HT1080 (cell line): ENCODE data around the gene LMO2. TPM values are rescaled to one million over a fixed set of nuclear protein-coding genes. Genes with fewer than 3 reads are reported as not detected.
"Not testable (repeated sequence)": the region's sequence is repeated elsewhere in the genome, so short reads cannot be mapped to it uniquely, and the experiment has no call there.

Experiments
- DNase-seq: peaks from one replicate; pipeline ENCODE4 v3.0.0-alpha.2; 2015; ENCODE audit warnings: low read depth
- total RNA-seq: library from RNA; depleted of rRNA; stranded (reverse); fragments of >200 nt; shearing (Covaris generic); gene quantifications from 2 replicates; pipeline ENCODE4 v1.2.3, GENCODE V29; 2014

The LMO2 gene
- total RNA-seq, 1 experiment from 2014 or later = 0.11 TPM

DNA sequence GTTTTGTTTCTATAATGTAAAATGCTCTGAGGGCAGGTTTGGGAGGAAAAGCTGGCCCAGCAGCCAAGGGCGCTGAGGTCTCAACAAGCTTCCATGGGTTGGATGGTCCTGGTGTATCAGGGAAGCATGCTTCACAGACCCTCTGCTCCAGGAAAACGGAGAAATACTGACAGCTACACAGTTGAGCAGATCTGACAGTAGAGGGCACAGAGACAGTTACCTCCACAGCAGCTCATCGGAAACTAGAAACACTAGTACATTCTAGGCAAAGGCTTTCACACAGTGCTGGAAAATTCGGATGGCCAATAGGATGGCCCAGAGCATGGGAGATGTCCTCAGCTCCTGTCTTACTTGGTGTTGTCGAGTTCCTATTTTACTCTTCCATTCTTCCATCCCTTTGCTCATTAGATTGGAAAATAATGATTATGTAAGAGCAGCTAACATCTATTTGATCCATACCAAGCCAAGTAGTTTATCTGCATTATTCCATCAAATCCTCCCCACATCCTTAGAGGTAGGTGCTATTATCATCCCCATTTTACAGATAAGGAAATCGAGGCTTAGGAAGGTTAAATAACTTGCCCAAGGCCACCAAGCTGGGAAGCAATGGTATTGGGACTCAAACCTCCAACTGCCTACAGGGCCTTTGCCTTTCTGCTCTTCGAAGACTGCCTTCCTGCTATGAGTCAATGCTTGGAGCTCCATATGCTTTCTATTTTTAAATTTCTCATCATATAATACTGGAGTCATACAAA lies 28.3 kb downstream of the LMO2 start:
- no peak for DNase-seq

DNA sequence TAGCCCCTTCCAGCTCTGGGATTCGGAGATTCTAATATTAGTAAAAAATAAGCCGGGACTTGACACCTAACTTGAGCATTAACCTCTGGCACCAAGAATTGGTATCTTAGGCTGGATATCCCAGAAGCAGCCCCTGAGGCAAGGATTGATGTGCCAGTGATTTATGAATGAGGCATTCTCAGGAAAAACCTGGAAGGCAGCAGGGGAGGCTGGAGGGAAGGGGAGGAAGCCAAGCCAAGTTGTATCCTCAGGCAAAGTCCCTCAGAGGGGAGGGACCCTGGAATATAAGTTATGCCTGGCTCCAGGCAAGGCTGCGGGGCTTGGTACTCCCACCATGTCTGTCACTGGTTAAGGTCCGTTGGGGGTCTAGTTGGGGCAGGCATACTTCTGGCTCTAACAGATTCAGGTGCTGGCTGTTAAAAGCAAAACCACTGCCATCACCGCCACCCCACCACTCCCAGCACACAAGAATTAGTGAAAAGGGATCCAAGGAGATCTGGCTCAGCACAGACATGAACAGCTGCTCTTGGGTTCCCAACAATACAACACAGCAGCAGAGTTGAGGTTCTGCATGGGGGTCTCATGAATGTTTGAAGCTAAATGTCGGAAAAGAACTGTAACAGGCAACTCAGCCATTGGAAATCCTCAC lies 29.8 kb downstream of the LMO2 start:
- no peak for DNase-seq

DNA sequence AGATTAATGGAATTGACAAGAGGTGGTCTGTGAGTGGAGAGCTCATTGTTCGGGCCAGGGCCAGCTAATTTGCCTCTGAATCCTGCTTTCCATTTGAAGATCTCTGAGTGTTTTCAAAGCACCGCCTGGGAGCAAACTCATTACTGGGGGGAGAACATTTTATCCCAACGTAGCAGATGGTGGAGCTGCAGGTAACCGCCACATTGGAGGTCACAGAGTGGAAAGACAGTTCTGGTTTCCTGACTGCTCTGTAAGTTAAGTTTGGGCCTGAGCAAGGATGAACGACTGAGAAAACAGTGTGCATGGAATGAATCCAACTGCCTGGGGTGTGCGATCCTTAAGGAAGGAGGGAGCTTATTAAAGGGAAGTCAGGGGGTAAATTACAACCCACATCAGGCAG lies 30.5 kb downstream of the LMO2 start:
- DNase-seq = no peak

DNA sequence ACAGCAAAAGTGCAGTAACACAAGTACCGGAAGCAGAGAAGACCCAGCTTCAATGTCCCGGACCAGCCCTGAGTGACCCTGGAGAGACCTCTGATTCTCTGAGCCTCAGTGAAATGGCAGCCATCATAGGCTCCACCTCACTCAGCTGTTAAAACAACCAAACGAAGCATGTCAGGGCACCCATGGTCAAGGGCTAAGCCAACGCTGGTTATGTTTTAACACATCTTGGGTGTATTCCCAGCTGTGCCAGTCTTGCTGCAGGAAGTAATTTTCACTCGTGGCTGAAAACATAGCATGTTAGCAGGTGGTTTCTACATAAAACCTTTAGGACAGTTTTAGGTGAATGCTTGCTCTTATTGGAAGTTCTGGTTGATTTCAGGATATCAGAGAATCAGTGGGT lies 30.9 kb downstream of the LMO2 start:
- no peak for DNase-seq

DNA sequence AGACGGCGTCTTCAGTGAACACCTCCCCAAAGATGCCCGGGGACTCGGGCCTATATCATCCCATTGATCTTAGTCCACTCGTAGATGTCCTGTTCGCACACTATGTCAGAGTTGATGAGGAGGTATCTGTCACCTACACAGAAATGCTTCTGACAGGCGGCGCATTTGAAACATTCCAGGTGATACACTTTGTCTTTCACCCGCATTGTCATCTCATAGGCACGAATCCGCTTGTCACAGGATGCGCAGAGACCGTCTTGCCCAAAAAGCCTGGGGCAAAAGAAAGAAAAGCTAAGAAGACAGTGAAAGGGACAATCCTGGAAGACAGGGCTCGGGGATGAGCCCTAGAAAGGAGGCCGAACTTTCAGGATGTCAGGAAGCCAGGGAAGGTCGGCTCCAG lies 32.6 kb downstream of the LMO2 start:
- DNase-seq = no peak

DNA sequence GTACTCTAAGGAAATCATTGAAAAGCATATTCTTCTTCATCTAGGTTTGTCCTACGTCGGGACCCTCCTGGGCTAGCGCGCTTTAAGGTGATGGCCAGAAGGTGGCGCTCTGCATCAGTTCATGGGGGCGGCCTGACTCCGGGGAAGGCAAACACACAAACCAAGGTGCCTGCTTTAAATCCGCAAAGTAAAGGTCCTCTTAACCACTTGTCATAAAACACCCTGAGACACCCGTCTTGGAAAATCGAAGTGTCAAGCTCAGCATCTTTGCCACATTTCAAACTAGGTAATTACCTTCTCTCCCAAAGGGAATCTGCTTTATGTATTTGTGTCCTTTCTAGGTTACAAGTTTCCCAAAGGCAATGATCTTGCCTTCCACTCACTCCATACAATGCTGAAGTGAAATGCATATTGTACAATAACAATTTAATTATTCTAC lies 33.9 kb downstream of the LMO2 start:
- DNase-seq = peak; percentile 48

DNA sequence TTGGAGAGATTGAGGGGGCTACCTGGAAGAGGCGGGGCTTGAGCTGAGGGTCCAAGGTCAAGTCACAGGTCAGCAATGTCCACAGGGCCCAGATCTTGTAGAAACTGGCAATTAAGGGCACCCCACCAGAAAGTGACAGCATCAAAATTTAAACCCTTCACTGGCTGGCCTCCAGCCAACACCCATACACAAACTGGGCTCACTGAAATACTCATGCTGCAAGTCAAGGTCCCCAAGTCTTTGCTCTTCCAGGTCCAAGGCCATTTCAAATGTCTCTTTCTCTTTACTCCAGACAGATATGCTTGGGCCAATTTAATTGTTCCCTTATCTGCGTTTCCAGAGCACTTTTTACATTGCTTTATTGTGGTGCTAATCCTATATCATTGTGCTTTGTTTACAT lies 36.4 kb downstream of the LMO2 start:
- DNase-seq = no peak

DNA sequence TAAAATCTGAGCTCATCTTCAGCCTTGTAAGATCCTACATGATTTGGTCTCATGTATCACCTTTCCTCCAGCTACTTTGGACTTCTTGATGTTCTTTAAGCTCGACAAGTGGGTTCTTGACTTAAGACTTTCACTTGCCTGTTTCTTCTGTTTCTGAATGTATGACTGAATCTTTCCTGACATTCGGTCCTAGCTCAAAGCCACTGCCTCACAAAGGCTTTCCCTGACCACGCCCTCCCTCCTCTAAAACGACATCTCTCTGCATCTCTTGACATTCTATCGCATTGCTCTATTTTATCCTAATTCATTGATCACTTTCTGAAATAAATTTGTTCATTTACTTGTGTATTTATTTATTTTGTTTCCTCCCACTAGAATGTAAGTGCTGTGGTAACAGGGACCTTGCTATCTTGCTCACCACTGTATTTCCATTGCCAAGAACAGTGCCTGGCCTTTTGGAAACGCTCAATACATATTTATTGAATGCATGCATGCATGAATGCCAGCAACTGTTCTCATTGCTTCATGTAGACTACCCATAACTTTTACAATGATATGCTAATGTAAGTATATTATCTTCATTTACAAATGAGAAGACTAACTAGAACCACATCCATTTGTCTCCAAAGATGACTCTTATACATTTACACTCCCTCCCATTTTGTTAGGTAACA lies 43.0 kb downstream of the LMO2 start:
- no peak for DNase-seq

DNA sequence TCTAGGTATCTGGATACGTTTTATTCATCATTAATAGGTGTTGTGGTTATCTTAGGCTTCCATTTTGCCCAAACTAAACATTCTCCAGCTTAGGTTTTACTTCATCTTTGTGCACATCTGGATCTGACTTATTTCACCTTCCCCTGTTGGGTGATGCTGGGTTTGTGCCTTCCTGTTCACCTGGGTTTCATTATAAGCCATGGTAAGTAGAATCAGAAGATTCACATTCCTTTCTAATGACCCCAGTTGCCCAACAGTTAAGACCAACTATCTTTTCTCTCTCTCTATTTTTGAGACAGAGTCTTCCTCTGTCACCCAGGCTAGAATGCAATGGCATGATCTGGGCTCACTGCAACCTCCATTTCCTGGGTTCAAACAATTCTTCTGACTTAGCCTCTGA lies 44.6 kb downstream of the LMO2 start:
- no peak for DNase-seq

DNA sequence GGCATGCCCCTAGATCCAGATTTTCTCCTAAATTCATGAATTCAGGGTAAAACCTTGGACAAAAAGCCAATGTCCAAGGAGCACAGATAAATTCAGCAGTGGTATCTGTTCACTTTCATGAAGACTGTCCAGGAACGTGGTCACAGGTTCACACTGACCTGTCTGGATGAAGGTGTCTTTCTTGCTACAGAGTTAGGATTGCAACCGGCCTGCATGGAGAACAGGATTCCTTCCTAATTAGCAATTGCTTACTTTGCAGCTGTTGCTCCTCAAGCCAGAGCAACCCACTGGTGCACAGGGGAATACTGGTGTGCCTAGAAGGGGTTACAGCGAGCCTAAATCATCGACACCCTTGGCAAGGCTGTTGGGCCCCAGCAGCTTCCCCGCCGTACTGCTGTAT lies 47.6 kb downstream of the LMO2 start:
- DNase-seq = no peak

DNA sequence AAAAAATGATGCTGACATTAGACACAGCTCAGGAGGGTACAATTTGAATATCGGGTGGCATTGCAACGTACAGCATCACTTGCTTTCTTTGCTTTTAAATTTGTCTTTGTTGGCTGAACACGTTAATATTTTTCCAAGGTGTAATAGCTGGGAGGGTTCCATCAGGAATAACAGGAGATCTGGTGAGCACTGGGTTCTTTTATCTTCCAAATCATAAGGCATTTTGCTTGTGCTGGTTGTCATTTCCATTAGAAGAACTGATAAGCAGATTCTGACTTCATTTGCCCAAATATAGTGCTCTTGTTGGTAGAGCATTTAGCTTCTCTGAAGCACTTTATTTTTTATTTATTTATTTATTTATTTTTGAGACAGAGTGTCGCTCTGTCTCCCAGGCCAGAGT lies 48.9 kb downstream of the LMO2 start:
- DNase-seq = no peak

DNA sequence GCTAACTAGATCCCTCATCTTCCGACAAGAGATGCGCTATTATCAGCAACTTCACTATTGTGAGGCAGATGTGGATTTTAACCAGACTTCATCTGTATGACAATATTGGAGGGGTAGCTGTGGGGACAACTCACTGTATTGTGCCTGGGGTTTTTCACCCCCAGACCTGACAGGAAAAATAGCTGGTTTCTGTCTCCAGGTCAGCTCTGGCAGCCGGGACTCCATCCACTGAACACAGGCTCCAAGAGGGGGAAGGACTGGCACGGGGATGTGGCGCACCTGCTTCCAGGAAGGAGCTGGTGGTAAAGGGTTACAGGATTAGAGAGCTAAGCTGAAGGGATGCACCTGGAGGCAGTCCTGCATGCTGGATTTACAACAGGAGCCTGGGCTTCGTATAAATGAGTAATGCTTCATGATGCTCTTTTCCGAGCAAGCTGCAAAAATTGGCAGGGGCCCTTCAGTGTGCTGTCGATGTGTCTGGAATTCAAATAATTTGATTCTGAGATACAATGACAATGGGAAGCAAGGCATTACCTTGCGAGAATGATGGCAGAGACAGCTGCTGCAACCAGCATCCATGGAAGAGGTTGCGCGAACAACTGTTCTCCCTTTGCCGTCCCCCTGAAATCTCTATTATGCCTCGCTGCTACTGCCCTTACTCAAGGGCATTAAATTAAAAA lies 49.5 kb downstream of the LMO2 start:
- no peak for DNase-seq

DNA sequence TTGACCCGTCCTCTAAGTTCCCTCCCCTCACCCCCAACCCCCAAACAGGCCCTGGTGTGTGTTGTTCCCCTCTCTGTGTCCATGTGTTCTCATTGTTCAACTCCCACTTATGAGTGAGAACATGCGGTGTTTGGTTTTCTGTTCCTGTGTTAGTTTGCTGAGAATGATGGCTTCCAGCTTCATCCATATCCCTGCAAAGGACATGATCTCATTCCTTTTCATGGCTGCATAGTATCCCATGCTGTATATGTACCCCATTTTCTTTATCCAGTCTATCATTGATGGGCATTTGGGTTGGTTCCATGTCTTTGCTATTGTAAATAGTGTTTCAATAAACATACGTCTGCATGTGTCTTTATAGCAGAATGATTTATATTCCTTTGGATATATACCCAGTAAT lies 53.6 kb downstream of the LMO2 start:
- DNase-seq = not testable (repeated sequence)

DNA sequence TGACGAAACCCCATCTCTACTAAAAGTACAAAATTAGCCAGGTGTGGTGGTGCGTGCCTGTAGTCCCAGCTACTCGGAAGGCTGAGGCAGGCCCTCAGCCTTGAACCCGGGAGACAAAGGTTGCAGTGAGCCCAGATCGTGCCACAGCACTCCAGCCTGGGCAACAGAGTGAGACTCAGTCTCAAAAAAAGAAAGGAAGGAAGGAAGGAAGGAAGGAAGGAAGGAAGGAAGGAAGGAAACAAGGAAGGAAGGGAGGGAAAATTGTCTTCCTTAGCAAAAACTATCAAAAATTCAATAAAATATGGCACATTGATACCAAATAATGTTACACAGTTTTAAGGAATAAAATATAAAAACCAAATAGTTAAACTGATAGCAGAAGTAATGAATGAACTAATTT lies 54.5 kb downstream of the LMO2 start:
- DNase-seq = not testable (repeated sequence)

DNA sequence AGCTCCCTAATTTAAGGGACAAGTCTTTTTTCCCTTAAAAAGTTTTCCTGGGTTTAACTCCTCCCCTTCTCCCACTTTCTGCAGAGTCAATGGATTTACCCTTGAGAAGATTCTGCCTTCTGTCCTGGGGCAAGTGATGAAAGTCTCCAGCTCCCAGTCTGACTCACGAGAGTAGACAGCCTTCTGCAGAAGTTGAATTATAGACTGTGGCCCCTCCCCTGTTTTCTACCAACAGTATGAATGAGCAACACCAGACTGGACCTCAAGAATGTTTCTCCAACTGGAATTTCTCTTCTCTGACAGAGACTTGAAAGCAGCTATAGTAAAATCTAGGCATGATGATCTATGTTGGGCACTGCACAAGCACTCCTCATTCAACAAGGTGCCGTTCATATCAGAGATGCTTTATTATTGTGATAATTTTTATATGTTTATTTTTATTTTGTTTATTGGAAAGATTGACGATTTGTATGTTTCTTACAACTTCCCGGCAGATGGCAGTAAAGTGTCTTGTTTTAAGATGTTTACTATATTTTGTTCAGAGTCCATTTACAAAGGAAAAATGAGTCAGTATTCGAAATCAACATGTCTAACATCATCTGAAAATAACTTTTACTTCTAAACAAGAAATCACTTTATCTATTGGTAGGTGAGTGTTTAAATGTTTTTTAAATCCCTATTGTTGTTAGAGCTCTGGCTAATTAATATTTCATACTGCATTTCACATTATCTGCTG lies 56.6 kb downstream of the LMO2 start:
- DNase-seq = peak; percentile 70

DNA sequence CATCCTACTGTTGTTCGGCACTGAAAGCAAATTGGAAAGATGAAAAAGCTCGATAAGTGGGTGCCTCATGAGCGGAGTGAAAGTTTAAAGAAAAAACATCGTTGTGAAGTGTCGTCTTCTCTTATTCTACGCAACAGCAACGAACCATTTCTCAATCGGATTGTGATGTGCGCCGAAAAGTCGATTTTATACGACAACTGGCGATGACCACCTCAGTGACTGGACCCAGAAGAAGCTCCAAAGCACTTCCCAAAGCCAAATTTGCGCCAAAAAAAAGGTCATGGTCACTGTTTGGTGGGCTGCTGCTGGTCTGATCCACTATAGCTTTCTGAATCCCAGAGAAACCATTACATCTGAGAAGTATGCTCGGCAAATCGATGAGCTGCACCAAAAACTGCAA lies 59.2 kb downstream of the LMO2 start:
- DNase-seq = no peak

DNA sequence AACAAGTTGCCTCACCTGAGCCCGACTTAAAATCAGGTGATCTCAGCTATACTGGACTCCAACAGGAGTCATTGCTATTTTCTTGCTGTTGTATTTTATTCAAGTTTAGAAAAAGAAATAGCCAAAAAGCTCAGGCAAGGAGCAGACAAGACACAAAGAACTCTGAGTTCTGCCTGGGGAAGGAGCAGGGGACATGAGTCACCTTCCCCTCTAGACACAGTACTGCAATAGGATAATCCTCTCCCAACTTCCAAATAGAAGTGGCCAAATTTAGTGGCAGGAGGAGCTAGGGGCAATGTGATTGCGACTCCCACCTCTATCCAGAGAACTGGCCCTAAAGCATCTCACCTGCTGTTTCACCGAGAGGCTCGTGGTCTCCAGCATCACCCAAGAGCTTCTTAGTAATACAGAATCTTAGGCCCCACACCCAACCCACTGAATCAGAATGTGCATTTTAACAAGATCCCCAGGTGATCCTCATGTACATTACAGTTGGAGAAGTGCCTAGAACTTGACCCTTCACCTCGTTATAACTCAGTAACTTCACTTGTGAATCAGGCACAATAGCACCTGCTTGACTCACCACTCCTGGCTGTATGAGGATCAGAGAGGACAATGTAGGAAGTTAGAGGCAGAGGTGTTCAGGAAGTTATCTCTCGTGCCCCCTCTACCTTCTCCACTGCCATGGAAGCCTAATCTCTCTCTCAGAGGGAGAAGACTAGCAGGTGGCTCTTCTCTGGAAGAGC lies 60.8 kb downstream of the LMO2 start:
- DNase-seq = no peak

DNA sequence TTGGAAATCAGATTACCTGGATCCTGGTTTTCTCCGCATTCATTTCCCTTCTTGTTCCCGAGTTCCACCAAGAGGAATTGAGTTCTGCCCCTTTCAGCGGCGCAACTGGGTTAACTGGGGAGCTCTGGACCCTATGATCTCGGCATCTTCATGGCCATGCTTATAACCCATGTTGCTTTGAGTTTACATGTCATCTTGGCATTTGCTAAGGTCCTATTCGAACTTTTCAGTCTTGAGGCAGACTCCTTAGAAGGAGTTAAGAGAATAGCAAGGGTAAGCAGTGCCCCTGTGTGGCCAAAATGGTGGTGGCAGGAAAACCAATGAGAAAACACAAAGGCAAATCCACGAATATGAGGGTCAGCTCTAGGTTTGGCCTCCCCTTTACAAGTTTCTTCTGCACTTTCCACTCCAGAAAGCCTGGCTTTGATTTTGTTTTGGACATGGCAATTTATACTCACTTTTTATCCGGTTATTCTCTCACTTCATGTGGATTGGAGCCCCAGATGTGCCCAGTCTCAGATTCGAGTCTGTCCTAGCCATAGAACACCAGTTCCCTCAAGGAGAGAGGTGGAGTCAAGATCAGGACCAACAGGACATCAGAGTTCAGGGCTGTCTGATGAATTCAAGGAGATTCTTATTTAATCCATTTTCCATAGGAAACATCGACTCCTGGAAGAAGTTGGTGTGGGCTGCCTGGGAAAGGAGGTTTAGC lies 62.3 kb downstream of the LMO2 start:
- peak; percentile 72 for DNase-seq

DNA sequence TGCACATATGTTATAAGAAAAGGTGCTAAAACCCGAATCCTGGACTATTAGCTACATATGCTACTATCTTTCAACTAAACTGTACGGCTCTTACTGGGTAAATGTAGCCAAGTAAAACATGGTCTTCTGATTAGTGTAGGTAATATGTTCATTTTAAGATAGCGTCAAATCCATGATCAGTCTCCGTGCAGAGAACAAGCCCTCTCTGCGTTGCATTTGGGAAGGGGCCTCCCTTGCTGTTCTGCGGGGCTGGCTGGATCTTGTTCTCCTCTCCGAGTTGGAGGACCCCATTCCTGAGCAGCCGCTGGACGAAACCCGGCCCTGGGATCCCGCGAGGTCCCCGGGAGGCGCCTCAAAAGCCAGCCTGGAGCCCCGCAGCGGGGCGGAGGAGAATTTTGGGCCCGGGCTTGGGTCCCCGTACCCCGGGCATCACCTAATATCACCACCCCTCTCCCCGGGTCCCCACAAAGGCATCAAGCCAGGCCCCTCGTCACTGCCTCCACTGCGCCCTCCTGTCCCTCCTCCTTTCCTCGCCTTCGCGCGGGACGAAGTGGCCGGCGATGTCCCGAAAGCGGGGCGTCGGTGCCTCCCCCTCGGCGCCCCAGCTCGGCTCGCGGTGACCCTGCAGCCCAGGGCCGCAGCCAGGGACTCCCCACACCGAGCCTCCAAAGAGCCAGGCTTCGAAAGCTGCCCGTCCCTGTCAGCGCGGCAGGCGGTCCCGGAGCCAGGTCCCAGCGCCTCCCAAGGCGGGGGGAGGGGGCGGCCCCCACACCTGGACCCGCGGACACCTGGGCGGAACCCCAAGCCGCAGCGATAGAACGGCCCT lies 63.1 kb downstream of the LMO2 start:
- DNase-seq = no peak
